SU-DHL-6 (cell line): Measurements from ENCODE around the gene KPNA1.

Experiments used
- EZH2phosphoT487 ChIP-seq: fragments of 200-600 bp; sonication (generic), shearing (Covaris generic); conservative IDR thresholded peaks from 2 replicates; pipeline ENCODE4 v1.6.1; 2018; ENCODE audit warnings: mild to moderate bottlenecking, antibody characterized with exemption, low read length, moderate library complexity, mixed read lengths
- TF ChIP-seq, protein P1 (sequence below): fragments of 200-600 bp; sonication (generic); IDR thresholded peaks from one replicate; pipeline ENCODE4 v1.5.1; 2017; ENCODE audit warnings: antibody characterized with exemption, mild to moderate bottlenecking, low read length, moderate library complexity; ENCODE audit not compliant: insufficient read depth, poor library complexity, severe bottlenecking

- TF ChIP-seq, protein P1, sequence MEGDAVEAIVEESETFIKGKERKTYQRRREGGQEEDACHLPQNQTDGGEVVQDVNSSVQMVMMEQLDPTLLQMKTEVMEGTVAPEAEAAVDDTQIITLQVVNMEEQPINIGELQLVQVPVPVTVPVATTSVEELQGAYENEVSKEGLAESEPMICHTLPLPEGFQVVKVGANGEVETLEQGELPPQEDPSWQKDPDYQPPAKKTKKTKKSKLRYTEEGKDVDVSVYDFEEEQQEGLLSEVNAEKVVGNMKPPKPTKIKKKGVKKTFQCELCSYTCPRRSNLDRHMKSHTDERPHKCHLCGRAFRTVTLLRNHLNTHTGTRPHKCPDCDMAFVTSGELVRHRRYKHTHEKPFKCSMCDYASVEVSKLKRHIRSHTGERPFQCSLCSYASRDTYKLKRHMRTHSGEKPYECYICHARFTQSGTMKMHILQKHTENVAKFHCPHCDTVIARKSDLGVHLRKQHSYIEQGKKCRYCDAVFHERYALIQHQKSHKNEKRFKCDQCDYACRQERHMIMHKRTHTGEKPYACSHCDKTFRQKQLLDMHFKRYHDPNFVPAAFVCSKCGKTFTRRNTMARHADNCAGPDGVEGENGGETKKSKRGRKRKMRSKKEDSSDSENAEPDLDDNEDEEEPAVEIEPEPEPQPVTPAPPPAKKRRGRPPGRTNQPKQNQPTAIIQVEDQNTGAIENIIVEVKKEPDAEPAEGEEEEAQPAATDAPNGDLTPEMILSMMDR = no peak
- no peak for TF ChIP-seq EZH2phosphoT487
Observed at GRCh38 chr3:122513386-122514122, 1.2 kb downstream of the KPNA1 start.
